Measurements from ENCODE around the gene PCIF1. TPM values are rescaled to one million over a fixed set of nuclear protein-coding genes. Genes with fewer than 3 reads are reported as not detected.
A peak's percentile ranks its signal among the peaks of the same experiment; 100 is the strongest.

The PCIF1 gene
- total and polyA plus RNA-seq, 9 donors: 9.4 to 31.7 (median 26.9) TPM

DNA sequence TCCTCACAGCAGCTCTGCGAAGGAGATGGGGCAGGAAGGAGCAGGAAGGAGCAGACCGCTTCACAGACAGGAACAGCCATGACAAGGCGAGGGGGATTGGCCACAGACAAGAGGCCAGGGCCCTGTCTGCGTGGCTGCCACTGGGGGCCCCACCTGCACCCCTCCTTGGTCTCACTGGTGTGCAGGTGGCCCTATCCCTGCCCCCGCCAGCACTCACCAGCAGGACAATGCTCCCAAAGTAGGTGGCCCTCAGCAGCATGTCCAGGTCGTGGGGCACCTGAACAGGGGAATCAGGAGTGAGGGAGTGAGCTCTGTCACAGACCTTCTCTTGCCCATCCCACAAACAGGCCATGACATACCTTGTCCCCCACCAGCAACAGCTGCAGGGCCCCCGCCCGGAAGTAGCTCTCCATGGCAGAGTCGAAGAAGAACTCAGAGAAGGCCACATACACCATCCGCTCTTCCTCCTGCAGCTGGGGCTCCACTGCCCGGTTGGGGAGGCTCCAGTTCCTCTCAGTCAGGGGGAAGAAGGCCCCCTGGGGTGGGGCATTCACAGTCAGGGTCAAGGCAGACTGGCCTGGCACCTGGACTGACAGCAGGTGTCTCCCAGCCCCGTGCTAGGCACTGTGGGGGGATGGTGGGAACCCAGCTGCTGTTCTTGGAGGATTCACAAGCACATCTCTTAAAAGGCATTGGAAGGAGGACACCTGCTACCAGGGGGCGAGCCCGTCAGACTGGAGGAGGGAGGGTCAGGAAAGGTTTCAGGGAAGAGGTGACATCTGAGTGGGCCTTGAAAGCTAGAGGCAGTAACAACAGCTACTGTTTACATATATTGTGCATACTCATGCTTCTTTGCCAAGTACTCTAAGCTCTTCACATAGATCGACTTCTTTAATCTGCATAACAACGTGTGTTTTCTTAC, 29.6 kb upstream of the PCIF1 start:
- no peaks in the 10 kb centered on the region for H3K36me3 ChIP-seq (ENCODE audit: control insufficient read depth, insufficient read depth, low read length)
- no peaks in the 10 kb centered on the region for H3K27me3 ChIP-seq (ENCODE audit: control insufficient read depth, insufficient read depth, low read length)
- no peak overlapping the region for H3K4me3 ChIP-seq (ENCODE audit: low read length)
- H3K9me3 ChIP-seq (replicated peaks; ENCODE audit: control insufficient read depth, low read depth, low read length): no peaks in the 10 kb centered on the region
- WGBS (ENCODE audit: insufficient coverage): 78% methylated on average over 7 of the region's 16 CpGs
- DNase-seq: no peak
- no peak overlapping the region for H3K27ac ChIP-seq (ENCODE audit: low read length)
- H3K4me1 ChIP-seq (ENCODE audit: control insufficient read depth, insufficient read depth, low read length): peaks cover 8% of the 10 kb centered on the region

GRCh38 chr20:45905505-45906079, 28.9 kb upstream of the PCIF1 start:
- 86% methylated on average over 6 of the region's 8 CpGs for WGBS (ENCODE audit: insufficient coverage)
- no peak for DNase-seq
- no peak overlapping the region for H3K4me3 ChIP-seq (ENCODE audit: low read length)
- peaks cover 9% of the 10 kb centered on the region for H3K4me1 ChIP-seq (ENCODE audit: control insufficient read depth, insufficient read depth, low read length)
- H3K27me3 ChIP-seq (ENCODE audit: control insufficient read depth, insufficient read depth, low read length): no peaks in the 10 kb centered on the region
- H3K27ac ChIP-seq (ENCODE audit: low read length): no peak overlapping the region
- H3K36me3 ChIP-seq (ENCODE audit: control insufficient read depth, insufficient read depth, low read length): no peaks in the 10 kb centered on the region
- H3K9me3 ChIP-seq (replicated peaks; ENCODE audit: control insufficient read depth, low read depth, low read length): no peaks in the 10 kb centered on the region

- WGBS (ENCODE audit: insufficient coverage): 87% methylated on average over 12 of the region's 17 CpGs
- peaks cover 23% of the 10 kb centered on the region for H3K4me1 ChIP-seq (ENCODE audit: control insufficient read depth, insufficient read depth, low read length)
- H3K4me3 ChIP-seq (ENCODE audit: low read length): no peak overlapping the region
- H3K36me3 ChIP-seq (ENCODE audit: control insufficient read depth, insufficient read depth, low read length): no peaks in the 10 kb centered on the region
- no peak for DNase-seq
- H3K9me3 ChIP-seq (replicated peaks; ENCODE audit: control insufficient read depth, low read depth, low read length): no peaks in the 10 kb centered on the region
- no peak overlapping the region for H3K27ac ChIP-seq (ENCODE audit: low read length)
- peaks cover 12% of the 10 kb centered on the region for H3K27me3 ChIP-seq (ENCODE audit: control insufficient read depth, insufficient read depth, low read length)
Observed at GRCh38 chr20:45907219-45907948, 27.1 kb upstream of the PCIF1 start.

DNA sequence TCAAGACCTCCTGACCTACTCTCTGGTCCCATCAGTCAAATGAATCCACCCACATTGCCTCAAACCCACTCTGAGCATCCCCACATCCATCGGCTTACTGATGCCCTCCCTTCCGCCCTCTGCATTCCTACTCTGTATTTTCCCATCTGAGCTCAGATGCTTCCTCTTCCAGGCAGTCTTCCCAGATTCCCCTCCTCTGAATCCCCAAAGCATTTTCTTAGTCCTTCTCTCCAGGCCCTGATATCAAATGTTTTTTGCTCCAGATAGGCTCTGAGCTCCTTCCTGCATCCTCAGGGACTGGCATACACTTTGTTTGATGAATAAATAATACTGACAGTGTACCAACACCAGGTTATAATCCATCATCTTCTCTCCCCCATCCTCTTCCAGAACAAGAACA, 26.4 kb upstream of the PCIF1 start:
- H3K36me3 ChIP-seq (ENCODE audit: control insufficient read depth, insufficient read depth, low read length): no peaks in the 10 kb centered on the region

DNA sequence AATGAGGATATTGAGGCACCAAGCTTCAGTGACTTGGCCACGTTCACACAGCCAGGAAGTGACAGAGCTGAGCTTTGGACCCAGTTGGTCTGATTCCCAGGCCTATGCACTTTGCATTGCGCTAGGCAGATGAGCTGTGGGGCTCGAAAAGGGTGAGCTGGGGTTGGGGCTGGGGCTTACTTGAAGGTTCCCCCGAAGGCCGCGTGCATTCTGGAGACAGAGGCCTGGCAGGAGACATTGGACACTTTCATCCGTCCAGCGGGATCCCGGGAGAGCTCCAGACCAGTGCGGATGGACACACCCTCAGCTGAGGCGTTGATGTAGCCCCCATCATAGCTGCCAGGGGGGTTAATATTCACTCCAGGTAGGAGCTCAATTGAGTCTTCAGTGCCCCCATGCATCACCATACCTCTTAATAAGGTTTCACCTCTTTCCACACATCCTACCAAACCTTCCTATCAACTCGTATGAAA, 25.1 kb upstream of the PCIF1 start:
- H3K27ac ChIP-seq (ENCODE audit: low read length): no peak overlapping the region
- H3K4me3 ChIP-seq (ENCODE audit: low read length): no peak overlapping the region
- 55% methylated on average over 9 of the region's 12 CpGs for WGBS (ENCODE audit: insufficient coverage)
- no peaks in the 10 kb centered on the region for H3K36me3 ChIP-seq (ENCODE audit: control insufficient read depth, insufficient read depth, low read length)
- DNase-seq: no peak
- no peaks in the 10 kb centered on the region for H3K9me3 ChIP-seq (replicated peaks; ENCODE audit: control insufficient read depth, low read depth, low read length)
- peaks cover 26% of the 10 kb centered on the region for H3K4me1 ChIP-seq (ENCODE audit: control insufficient read depth, insufficient read depth, low read length)
- H3K27me3 ChIP-seq (ENCODE audit: control insufficient read depth, insufficient read depth, low read length): peaks cover 16% of the 10 kb centered on the region

More for the DNA sequence above, 26.4 kb upstream of the PCIF1 start:
- H3K27me3 ChIP-seq (ENCODE audit: control insufficient read depth, insufficient read depth, low read length): peaks cover 16% of the 10 kb centered on the region
- H3K27ac ChIP-seq (ENCODE audit: low read length): no peak overlapping the region
- WGBS (ENCODE audit: insufficient coverage): 94% methylated on average over 2 of the region's 2 CpGs
- no peak overlapping the region for H3K4me3 ChIP-seq (ENCODE audit: low read length)
- no peaks in the 10 kb centered on the region for H3K9me3 ChIP-seq (replicated peaks; ENCODE audit: control insufficient read depth, low read depth, low read length)
- DNase-seq: no peak
- peaks cover 26% of the 10 kb centered on the region for H3K4me1 ChIP-seq (ENCODE audit: control insufficient read depth, insufficient read depth, low read length)

DNA sequence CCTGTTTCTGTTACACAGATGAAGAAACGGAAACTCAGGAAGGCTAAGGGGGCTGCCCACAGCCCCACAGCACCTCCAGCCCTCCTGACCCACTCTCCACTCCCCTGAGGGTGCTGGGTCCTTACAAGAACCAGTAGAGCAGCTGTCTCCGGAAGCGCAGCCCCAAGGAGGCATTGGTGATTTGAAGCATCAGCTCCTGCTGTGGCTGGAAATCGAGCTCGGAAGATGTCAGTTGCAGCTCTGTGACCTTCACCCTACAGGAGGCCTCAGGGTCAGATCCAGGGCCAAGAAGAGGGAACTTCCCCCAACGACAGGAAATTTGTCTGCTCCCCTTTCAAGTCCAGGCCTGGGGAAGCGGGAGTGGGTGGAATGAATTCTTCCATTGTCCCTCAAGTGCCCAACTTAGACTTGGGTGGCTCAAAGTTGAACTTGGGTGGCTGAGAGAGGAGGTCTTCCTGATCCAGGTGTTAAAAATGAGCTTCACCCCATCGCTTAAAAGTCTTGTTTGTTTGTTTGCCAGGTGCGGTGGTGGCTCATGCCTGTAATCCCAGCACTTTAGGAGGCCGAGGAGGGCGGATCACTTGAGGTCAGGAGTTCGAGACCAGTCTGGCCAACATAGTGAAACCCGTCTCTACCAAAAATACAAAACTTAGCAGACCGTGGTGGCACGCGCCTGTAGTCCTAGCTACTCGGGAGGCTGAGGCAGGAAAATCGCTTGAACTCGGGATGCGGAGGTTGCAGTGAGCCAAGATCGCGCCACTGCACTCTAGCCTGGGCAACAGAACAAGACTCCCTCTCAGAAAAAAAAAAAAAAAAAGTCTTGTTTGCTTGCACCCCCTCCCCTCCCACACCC, 24.4 kb upstream of the PCIF1 start:
- DNase-seq: no peak
- no peak overlapping the region for H3K4me3 ChIP-seq (ENCODE audit: low read length)
- 81% methylated on average over 17 of the region's 22 CpGs for WGBS (ENCODE audit: insufficient coverage)
- H3K27me3 ChIP-seq (ENCODE audit: control insufficient read depth, insufficient read depth, low read length): peaks cover 16% of the 10 kb centered on the region
- H3K27ac ChIP-seq (ENCODE audit: low read length): no peak overlapping the region
- H3K4me1 ChIP-seq (ENCODE audit: control insufficient read depth, insufficient read depth, low read length): peaks cover 19% of the 10 kb centered on the region
- no peaks in the 10 kb centered on the region for H3K36me3 ChIP-seq (ENCODE audit: control insufficient read depth, insufficient read depth, low read length)
- no peaks in the 10 kb centered on the region for H3K9me3 ChIP-seq (replicated peaks; ENCODE audit: control insufficient read depth, low read depth, low read length)

GRCh38 chr20:45910670-45911485, 23.6 kb upstream of the PCIF1 start:
- peaks cover 18% of the 10 kb centered on the region for H3K4me1 ChIP-seq (ENCODE audit: control insufficient read depth, insufficient read depth, low read length)
- peak overlapping the region; percentile 76 for H3K27ac ChIP-seq (ENCODE audit: low read length)
- H3K27me3 ChIP-seq (ENCODE audit: control insufficient read depth, insufficient read depth, low read length): peaks cover 16% of the 10 kb centered on the region
- H3K4me3 ChIP-seq (ENCODE audit: low read length): peak overlapping the region; percentile 31
- no peaks in the 10 kb centered on the region for H3K36me3 ChIP-seq (ENCODE audit: control insufficient read depth, insufficient read depth, low read length)
- peak; percentile 97 for DNase-seq
- WGBS (ENCODE audit: insufficient coverage): 2% methylated on average over 23 of the region's 43 CpGs
- H3K9me3 ChIP-seq (replicated peaks; ENCODE audit: control insufficient read depth, low read depth, low read length): no peaks in the 10 kb centered on the region

DNA sequence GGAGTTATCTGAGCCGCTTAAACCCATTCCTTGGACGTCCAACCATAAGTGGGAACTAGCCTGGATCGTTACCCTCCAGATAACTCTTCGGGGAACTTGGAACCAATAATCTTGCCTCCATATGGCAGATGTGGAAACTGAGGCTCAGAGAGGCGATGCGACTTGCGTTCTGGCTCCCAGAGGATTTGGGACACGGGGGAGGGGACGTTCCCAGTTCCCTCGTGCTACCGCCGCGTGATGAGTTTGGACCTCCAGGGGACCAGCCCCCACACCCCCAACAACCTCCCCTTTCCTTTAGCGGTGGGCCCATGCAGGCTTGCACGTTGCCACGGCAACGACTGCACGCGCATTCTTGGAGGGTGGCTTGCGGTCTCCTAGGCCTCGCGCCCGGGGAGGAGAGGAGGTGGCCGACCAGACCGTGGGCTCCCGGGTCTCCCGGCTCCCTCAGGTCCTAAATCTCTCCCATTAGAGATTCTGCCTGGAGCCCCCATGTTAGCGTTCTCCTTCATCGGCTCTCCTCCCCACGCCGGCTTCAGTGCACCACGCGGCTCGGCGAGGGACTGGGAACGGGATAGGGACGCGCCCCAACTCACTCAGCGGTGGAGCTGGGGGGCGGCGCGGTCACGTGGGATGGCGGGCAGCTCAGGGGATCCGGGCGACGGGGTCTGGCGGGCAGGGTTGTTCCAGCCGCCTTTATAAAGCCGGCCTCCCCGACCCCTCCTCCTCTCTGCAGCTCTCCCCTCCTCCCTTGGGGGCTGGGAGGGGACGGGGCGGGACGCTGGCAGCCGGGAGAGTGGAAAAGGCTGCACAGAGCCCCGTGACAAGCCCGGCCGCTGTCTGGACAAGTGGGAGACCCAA, 22.8 kb upstream of the PCIF1 start, which contains the start of gene PLTP:
PLTP (minus strand) TSS at position 670 of the 858 bp plus-strand sequence. CDS start 703 bp downstream, outside the sequence.
- H3K9me3 ChIP-seq (replicated peaks; ENCODE audit: control insufficient read depth, low read depth, low read length): no peaks in the 10 kb centered on the region
- DNase-seq: peak; percentile 91
- H3K27me3 ChIP-seq (ENCODE audit: control insufficient read depth, insufficient read depth, low read length): peaks cover 16% of the 10 kb centered on the region
- peaks cover 18% of the 10 kb centered on the region for H3K4me1 ChIP-seq (ENCODE audit: control insufficient read depth, insufficient read depth, low read length)
- H3K27ac ChIP-seq (ENCODE audit: low read length): peak within 1 kb of the TSS; percentile 76
- peak within 1 kb of the TSS; percentile 31 for H3K4me3 ChIP-seq (ENCODE audit: low read length)
- H3K36me3 ChIP-seq (ENCODE audit: control insufficient read depth, insufficient read depth, low read length): no peaks in the 10 kb centered on the region
- WGBS (ENCODE audit: insufficient coverage): under 1% methylated on average over 34 of the region's 58 CpGs
